Measurements from ENCODE around the gene IQSEC3. TPM values are rescaled to one million over a fixed set of nuclear protein-coding genes. Genes with fewer than 3 reads are reported as not detected.
"Not testable (repeated sequence)": the region's sequence is repeated elsewhere in the genome, so short reads cannot be mapped to it uniquely, and the experiment has no call there.

Gene IQSEC3
- total and polyA plus RNA-seq, 2 of the 13 experiments (the other 11 are each of a cell fraction or from before 2014, with no cell fraction given) = not detected

GRCh38 chr12:76102-76501, 9.5 kb downstream of the IQSEC3 start:
- peak; percentile 20; the same call in 2 of the 3 replicates for ATAC-seq
- 47% methylated on average over 10 of the region's 10 CpGs for WGBS (ENCODE audit: low lambda C conversion rate)
- peaks cover 1 to 27% of the 10 kb centered on the region in 2 experiments; a peak in 2 of 5 replicates for H3K27me3 ChIP-seq (ENCODE audit: control insufficient read depth in 1 of 2, insufficient read depth in 2 of 2, low read length in 2 of 2)
- CTCF ChIA-PET (ENCODE audit: low intra/inter-chr PET ratio, low total read pairs); FAIRE-seq; DNase-seq (ENCODE audit: low spot score); H4K20me1 ChIP-seq (ENCODE audit: insufficient read depth, low read length); POLR2A ChIA-PET; H3K27ac ChIP-seq (ENCODE audit: extremely low read length, insufficient read depth, low read length); H2AFZ ChIP-seq (ENCODE audit: low read length); intact Hi-C loops (cut with micrococcal nuclease; ENCODE audit: unreplicated experiment); H3K4me3 ChIP-seq (replicated peaks in 1 of 3; ENCODE audit: insufficient read depth in 1 of 3, low read depth in 2 of 3, low read length in 3 of 3); H3K4me2 ChIP-seq (ENCODE audit: low read depth, low read length); H3K36me3 ChIP-seq (replicated peaks in 1 of 2; ENCODE audit: control insufficient read depth in 1 of 2, insufficient read depth in 2 of 2, low read length in 2 of 2); BruUV-seq (replicated peaks); in situ Hi-C loops (cut with HindIII; ENCODE audit: extremely low pct_ligation_motif_present, low pct_unique_long_range_greater_than_20kb); H3K4me1 ChIP-seq (ENCODE audit: insufficient read depth, low read length); H3K9me3 ChIP-seq (ENCODE audit: low read length); H3K79me2 ChIP-seq (ENCODE audit: insufficient read depth, low read length); H3K9ac ChIP-seq (ENCODE audit: insufficient read depth, low read depth, low read length): not testable (repeated sequence)

- CTCF ChIA-PET (ENCODE audit: low intra/inter-chr PET ratio, low total read pairs); H3K27ac ChIP-seq (ENCODE audit: extremely low read length, insufficient read depth, low read length); POLR2A ChIA-PET; H3K4me3 ChIP-seq (replicated peaks in 1 of 3; ENCODE audit: insufficient read depth in 1 of 3, low read depth in 2 of 3, low read length in 3 of 3); BruUV-seq (replicated peaks); H3K4me1 ChIP-seq (ENCODE audit: insufficient read depth, low read length); H3K79me2 ChIP-seq (ENCODE audit: insufficient read depth, low read length); H3K9ac ChIP-seq (ENCODE audit: insufficient read depth, low read depth, low read length); H3K9me3 ChIP-seq (ENCODE audit: low read length); DNase-seq (ENCODE audit: low spot score); H4K20me1 ChIP-seq (ENCODE audit: insufficient read depth, low read length); intact Hi-C loops (cut with micrococcal nuclease; ENCODE audit: unreplicated experiment); in situ Hi-C loops (cut with HindIII; ENCODE audit: extremely low pct_ligation_motif_present, low pct_unique_long_range_greater_than_20kb); H3K36me3 ChIP-seq (replicated peaks in 1 of 2; ENCODE audit: control insufficient read depth in 1 of 2, insufficient read depth in 2 of 2, low read length in 2 of 2); H3K4me2 ChIP-seq (ENCODE audit: low read depth, low read length); H2AFZ ChIP-seq (ENCODE audit: low read length): not testable (repeated sequence)
- peak; percentile 8 for FAIRE-seq
- peak; percentile 39; the same call in 2 of the 3 replicates for ATAC-seq
- peaks cover 1 to 30% of the 10 kb centered on the region in 2 experiments; a peak in 2 of 5 replicates for H3K27me3 ChIP-seq (ENCODE audit: control insufficient read depth in 1 of 2, insufficient read depth in 2 of 2, low read length in 2 of 2)
- WGBS (ENCODE audit: low lambda C conversion rate) = 77% methylated on average over 6 of the region's 8 CpGs
Measured at GRCh38 chr12:76551-76950, 10.0 kb downstream of the IQSEC3 start.

GRCh38 chr12:77101-77719, 10.6 kb downstream of the IQSEC3 start:
- H3K27ac ChIP-seq (ENCODE audit: extremely low read length, insufficient read depth, low read length); H3K4me3 ChIP-seq (replicated peaks in 1 of 3; ENCODE audit: insufficient read depth in 1 of 3, low read depth in 2 of 3, low read length in 3 of 3); POLR2A ChIA-PET; BruUV-seq (replicated peaks); H2AFZ ChIP-seq (ENCODE audit: low read length); in situ Hi-C loops (cut with HindIII; ENCODE audit: extremely low pct_ligation_motif_present, low pct_unique_long_range_greater_than_20kb); H4K20me1 ChIP-seq (ENCODE audit: insufficient read depth, low read length); H3K4me2 ChIP-seq (ENCODE audit: low read depth, low read length); H3K9ac ChIP-seq (ENCODE audit: insufficient read depth, low read depth, low read length); H3K9me3 ChIP-seq (ENCODE audit: low read length); H3K36me3 ChIP-seq (replicated peaks in 1 of 2; ENCODE audit: control insufficient read depth in 1 of 2, insufficient read depth in 2 of 2, low read length in 2 of 2); H3K79me2 ChIP-seq (ENCODE audit: insufficient read depth, low read length); H3K4me1 ChIP-seq (ENCODE audit: insufficient read depth, low read length); CTCF ChIA-PET (ENCODE audit: low intra/inter-chr PET ratio, low total read pairs); intact Hi-C loops (cut with micrococcal nuclease; ENCODE audit: unreplicated experiment); DNase-seq (ENCODE audit: low spot score): not testable (repeated sequence)
- 67% methylated on average over 10 of the region's 26 CpGs for WGBS (ENCODE audit: low lambda C conversion rate)
- ATAC-seq = peak; percentile 71
- H3K27me3 ChIP-seq (ENCODE audit: control insufficient read depth in 1 of 2, insufficient read depth in 2 of 2, low read length in 2 of 2) = peaks cover 1 to 36% of the 10 kb centered on the region in 2 experiments; a peak in 3 of 5 replicates
- peak; percentile 95 for FAIRE-seq

GRCh38 chr12:77769-78383, 11.3 kb downstream of the IQSEC3 start:
- H3K4me1 ChIP-seq (ENCODE audit: insufficient read depth, low read length); in situ Hi-C loops (cut with HindIII; ENCODE audit: extremely low pct_ligation_motif_present, low pct_unique_long_range_greater_than_20kb); CTCF ChIA-PET (ENCODE audit: low intra/inter-chr PET ratio, low total read pairs); FAIRE-seq; H3K79me2 ChIP-seq (ENCODE audit: insufficient read depth, low read length); H3K4me3 ChIP-seq (replicated peaks in 1 of 3; ENCODE audit: insufficient read depth in 1 of 3, low read depth in 2 of 3, low read length in 3 of 3); H3K9me3 ChIP-seq (ENCODE audit: low read length); ATAC-seq; H3K9ac ChIP-seq (ENCODE audit: insufficient read depth, low read depth, low read length); H3K27ac ChIP-seq (ENCODE audit: extremely low read length, insufficient read depth, low read length); H4K20me1 ChIP-seq (ENCODE audit: insufficient read depth, low read length); POLR2A ChIA-PET; H2AFZ ChIP-seq (ENCODE audit: low read length); DNase-seq (ENCODE audit: low spot score); intact Hi-C loops (cut with micrococcal nuclease; ENCODE audit: unreplicated experiment); H3K4me2 ChIP-seq (ENCODE audit: low read depth, low read length); BruUV-seq (replicated peaks); H3K36me3 ChIP-seq (replicated peaks in 1 of 2; ENCODE audit: control insufficient read depth in 1 of 2, insufficient read depth in 2 of 2, low read length in 2 of 2): not testable (repeated sequence)
- H3K27me3 ChIP-seq (ENCODE audit: control insufficient read depth in 1 of 2, insufficient read depth in 2 of 2, low read length in 2 of 2) = peaks cover 1 to 42% of the 10 kb centered on the region in 2 experiments; a peak in 3 of 5 replicates
- WGBS (ENCODE audit: low lambda C conversion rate) = 32% methylated on average over 8 of the region's 82 CpGs
